Measurements from ENCODE around the gene ASTN1.

The ASTN1 gene

GRCh38 chr1:176884911-176885310 is 279.6 kb downstream of the ASTN1 start:
- no peak overlapping the region for H3K27ac ChIP-seq
- TF ChIP-seq, protein P1, sequence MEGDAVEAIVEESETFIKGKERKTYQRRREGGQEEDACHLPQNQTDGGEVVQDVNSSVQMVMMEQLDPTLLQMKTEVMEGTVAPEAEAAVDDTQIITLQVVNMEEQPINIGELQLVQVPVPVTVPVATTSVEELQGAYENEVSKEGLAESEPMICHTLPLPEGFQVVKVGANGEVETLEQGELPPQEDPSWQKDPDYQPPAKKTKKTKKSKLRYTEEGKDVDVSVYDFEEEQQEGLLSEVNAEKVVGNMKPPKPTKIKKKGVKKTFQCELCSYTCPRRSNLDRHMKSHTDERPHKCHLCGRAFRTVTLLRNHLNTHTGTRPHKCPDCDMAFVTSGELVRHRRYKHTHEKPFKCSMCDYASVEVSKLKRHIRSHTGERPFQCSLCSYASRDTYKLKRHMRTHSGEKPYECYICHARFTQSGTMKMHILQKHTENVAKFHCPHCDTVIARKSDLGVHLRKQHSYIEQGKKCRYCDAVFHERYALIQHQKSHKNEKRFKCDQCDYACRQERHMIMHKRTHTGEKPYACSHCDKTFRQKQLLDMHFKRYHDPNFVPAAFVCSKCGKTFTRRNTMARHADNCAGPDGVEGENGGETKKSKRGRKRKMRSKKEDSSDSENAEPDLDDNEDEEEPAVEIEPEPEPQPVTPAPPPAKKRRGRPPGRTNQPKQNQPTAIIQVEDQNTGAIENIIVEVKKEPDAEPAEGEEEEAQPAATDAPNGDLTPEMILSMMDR (conservative IDR thresholded peaks at IDR 0.05), result no peak

- no peak overlapping the region for H3K27ac ChIP-seq
- TF ChIP-seq, protein P1 (conservative IDR thresholded peaks at IDR 0.05), result no peak
Measured at GRCh38 chr1:176884286-176884685, 280.2 kb downstream of the ASTN1 start.

DNA sequence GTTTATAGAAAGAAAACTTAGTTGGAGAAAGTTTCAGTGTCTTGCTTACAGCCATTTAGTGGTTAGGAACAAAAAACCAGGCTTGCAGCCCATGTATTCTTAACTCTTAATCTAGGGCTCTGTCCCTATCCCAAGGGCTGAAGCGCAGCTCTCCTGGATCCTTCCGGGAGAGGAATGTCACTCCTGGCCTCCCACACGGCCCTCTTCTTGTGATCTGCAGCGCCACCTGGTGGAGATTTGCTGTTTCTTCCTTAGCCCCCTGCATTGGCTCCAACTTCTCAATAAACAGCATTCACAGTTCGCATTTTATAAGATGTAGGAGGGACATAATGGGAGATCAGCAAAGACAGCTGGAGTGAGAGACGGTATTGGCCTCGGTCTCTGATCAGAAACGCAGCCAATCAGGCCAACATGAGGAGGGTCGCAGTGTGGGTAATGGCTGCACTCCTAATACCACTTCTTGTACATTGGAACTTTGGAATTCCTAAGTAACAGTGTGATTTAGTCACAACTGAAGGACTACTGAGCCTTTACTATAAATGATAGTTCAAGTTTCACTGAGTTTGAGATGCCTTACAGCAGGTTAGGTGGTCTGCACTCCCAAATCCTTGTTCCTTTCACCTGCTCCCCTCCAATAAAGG is 283.4 kb downstream of the ASTN1 start:
- TF ChIP-seq, protein P1 (conservative IDR thresholded peaks at IDR 0.05), result peak; percentile 86
- no peak overlapping the region for H3K27ac ChIP-seq

GRCh38 chr1:176879784-176880620 is 284.5 kb downstream of the ASTN1 start:
- TF ChIP-seq, protein P1 (conservative IDR thresholded peaks at IDR 0.05), result no peak
- no peak overlapping the region for H3K27ac ChIP-seq

GRCh38 chr1:176878750-176879536 is 285.6 kb downstream of the ASTN1 start:
- TF ChIP-seq, protein P1 (conservative IDR thresholded peaks at IDR 0.05), result no peak
- H3K27ac ChIP-seq, result no peak overlapping the region

- TF ChIP-seq, protein P1 (conservative IDR thresholded peaks at IDR 0.05), result no peak
- H3K27ac ChIP-seq, result no peak overlapping the region
Measured at GRCh38 chr1:176877557-176877956, 287.0 kb downstream of the ASTN1 start.

DNA sequence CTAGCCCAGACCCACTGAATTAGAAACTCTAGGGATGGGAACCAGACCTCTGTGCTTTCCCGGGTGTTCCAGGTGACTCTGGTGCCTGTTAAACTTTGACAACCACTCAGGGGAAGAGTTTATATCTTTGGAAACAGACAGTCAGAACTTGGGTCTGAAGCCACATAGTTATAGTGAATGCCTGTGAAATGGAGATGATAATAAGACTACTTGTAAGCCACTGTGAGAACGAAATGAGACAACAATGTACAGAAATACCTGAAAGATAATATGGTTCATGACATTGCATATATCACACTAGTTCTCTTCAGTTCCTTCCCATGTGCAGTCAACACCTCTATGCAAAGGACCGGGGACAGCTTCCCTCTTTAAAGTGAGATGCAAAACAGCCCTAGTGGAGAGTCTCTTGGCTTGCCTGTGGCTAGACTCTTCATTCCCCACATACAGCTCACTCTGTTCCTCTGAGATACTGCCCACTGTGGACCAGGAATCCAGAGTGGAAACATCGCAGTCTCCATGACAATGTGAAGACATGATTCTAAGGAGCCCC is 287.5 kb downstream of the ASTN1 start:
- H3K27ac ChIP-seq, result no peak overlapping the region
- TF ChIP-seq, protein P1 (conservative IDR thresholded peaks at IDR 0.05), result no peak
